Caco-2 (cell line): ENCODE results near the gene NUP210L. TPM values are rescaled to one million over a fixed set of nuclear protein-coding genes. Genes with fewer than 3 reads are reported as not detected.

Experiments used
- BruUV-seq: library from RNA; stranded (reverse); fragments of 400-500 nt; replicated peaks from 2 replicates; lab custom pipeline; 2021; lab: Mats Ljungman, UMichigan
- CTCF ChIA-PET: fragments of 300-600 bp; sonication (Branson Sonifier 250); formaldehyde crosslinking; loops from one replicate; lab custom pipeline; 2022; ENCODE audit warnings: antibody characterized with exemption; lab: Charles Lee
- POLR2A ChIA-PET: fragments of 300-600 bp; sonication (Branson Sonifier 250); formaldehyde crosslinking; loops from one replicate; lab custom pipeline; 2022; ENCODE audit warnings: antibody characterized with exemption; lab: Charles Lee
- DNase-seq, 2 experiments: peaks; one replicate each; pipeline versions ENCODE4 v3.0.0 to v3.0.0-alpha.2; 2020 to 2022
- H3K27me3 ChIP-seq: replicated peaks from 2 replicates; pipeline ENCODE4 v1.6.0; 2011; ENCODE audit warnings: low read length; ENCODE audit not compliant: control insufficient read depth, insufficient read depth
- H3K36me3 ChIP-seq: 2 replicates; pipeline ENCODE4 v1.5.1; 2011; ENCODE audit warnings: low read length; ENCODE audit not compliant: control insufficient read depth, insufficient read depth
- H3K4me1 ChIP-seq: fragments of 250-450 bp; sonication (Bioruptor Pico); 2 replicates; pipeline ENCODE4 v1.5.1; 2020; ENCODE audit warnings: mild to moderate bottlenecking
- H3K4me3 ChIP-seq: 2 replicates; pipeline ENCODE4 v1.5.1; 2011; ENCODE audit warnings: low read depth, mild to moderate bottlenecking, control low read depth, low read length
- H3K9me3 ChIP-seq: fragments of 250-450 bp; sonication (Bioruptor Pico); 2 replicates; pipeline ENCODE4 v1.5.1; 2020; ENCODE audit warnings: mild to moderate bottlenecking, moderate library complexity
- H3K27ac Mint-ChIP-seq: one replicate; pipeline ENCODE4 v1.8.0; 2022; ENCODE audit warnings: mixed read lengths; ENCODE audit not compliant: unreplicated experiment
- H3K27me3 Mint-ChIP-seq: one replicate; pipeline ENCODE4 v1.8.0; 2022; ENCODE audit warnings: mixed read lengths; ENCODE audit not compliant: insufficient read depth, unreplicated experiment
- H3K36me3 Mint-ChIP-seq: one replicate; pipeline ENCODE4 v1.8.0; 2022; ENCODE audit warnings: mild to moderate bottlenecking, mixed read lengths; ENCODE audit not compliant: insufficient read depth, unreplicated experiment
- H3K4me1 Mint-ChIP-seq: one replicate; pipeline ENCODE4 v1.8.0; 2022; ENCODE audit warnings: low read depth, mixed read lengths; ENCODE audit not compliant: unreplicated experiment
- H3K4me3 Mint-ChIP-seq: one replicate; pipeline ENCODE4 v1.8.0; 2022; ENCODE audit warnings: mild to moderate bottlenecking, moderate library complexity, mixed read lengths; ENCODE audit not compliant: unreplicated experiment
- H3K9me3 Mint-ChIP-seq: one replicate; pipeline ENCODE4 v1.8.0; 2022; ENCODE audit warnings: mixed read lengths; ENCODE audit not compliant: unreplicated experiment
- intact Hi-C: fragments of 100-400 bp; cut with micrococcal nuclease; formaldehyde crosslinking; loops from one replicate; pipeline ENCODE4 v1.10.0; 2022; ENCODE audit not compliant: unreplicated experiment
- total RNA-seq: library from RNA; stranded (reverse); gene quantifications from 2 replicates; pipeline ENCODE4 v1.2.3, GENCODE V29; 2022
- TF ChIP-seq, protein P1 (sequence below), 2 experiments: fragments of 200-600 bp in 1 of 2; IDR thresholded peaks; 1 replicate in 1 of 2; 2 replicates in 1 of 2; pipeline versions ENCODE4 v1.5.1 to v1.8.0; 2011 to 2022; ENCODE audit warnings: antibody characterized with exemption in 1 of 2, control low read depth in 1 of 2, inconsistent platforms in 1 of 2, low read depth in 1 of 2, low read length in 1 of 2, mild to moderate bottlenecking in 1 of 2, moderate library complexity in 1 of 2; ENCODE audit not compliant: insufficient read depth in 1 of 2, severe bottlenecking in 1 of 2, unreplicated experiment in 1 of 2

Gene NUP210L
- total RNA-seq, 1 experiment from 2014 or later: 0.07 TPM

DNA sequence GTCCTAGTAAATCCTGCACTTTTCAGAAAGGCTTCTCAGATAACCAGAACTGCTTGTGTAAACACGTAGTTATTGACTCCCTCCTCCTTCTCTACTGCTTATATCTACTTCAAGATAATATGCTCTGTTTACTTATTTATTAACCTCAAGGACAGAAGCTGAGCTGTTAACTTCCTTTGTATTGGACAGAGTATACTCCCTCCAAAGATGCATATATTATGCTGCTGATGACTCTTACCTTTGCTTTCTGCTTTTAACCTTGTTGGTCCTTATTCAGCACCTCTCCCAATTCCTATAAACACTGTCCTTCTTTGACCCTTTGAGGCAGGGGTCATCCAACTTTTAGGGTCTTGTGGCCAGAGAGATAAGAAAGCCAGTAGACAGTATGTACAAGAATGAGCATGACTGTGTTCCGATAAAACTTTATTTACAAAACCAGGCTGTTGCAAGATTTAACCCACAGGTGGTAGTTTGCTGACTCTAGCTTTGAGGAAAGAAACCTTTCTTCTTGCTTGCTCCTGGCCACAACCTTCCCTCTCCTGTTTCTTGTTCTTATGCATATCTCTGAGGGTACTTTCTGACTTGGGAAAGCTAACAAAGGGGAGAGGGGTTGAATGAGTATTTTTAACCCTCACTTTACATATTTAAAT, 32.1 kb upstream of the NUP210L start:
- ChIA-PET CTCF (interaction anchor here (0.6 to 1.3 kb wide), 5 partner anchors 13 to 219 kb away, joined by 3 to 5 read pairs (median 3); partner anchors contain the start of gene RPS27), POLR2A (interaction anchor here (0.7 to 1.0 kb wide), 2 partner anchors 33 to 148 kb away, joined by 3 to 4 read pairs; no protein-coding TSS in a partner anchor)
- 0 out of 2 replicates have a peak, but pooled peaks cover 2% of the 10 kb centered on the region for H3K36me3 ChIP-seq
- intact Hi-C loops: loop anchor here (1.0 kb wide), 5 partner anchors 12 to 148 kb away; partner anchors contain the start of genes HAX1 and UBAP2L
- Mint-ChIP-seq H3K36me3 (peaks cover 23% of the 10 kb centered on the region), H3K4me1 (peaks cover 33% of the 10 kb centered on the region), H3K27me3 (no peaks in the 10 kb centered on the region), H3K27ac (peak overlapping the region; percentile 81), H3K9me3 (no peaks in the 10 kb centered on the region), H3K4me3 (peak overlapping the region; percentile 56)
- H3K9me3 ChIP-seq: no peaks in the 10 kb centered on the region
- TF ChIP-seq, protein P1, sequence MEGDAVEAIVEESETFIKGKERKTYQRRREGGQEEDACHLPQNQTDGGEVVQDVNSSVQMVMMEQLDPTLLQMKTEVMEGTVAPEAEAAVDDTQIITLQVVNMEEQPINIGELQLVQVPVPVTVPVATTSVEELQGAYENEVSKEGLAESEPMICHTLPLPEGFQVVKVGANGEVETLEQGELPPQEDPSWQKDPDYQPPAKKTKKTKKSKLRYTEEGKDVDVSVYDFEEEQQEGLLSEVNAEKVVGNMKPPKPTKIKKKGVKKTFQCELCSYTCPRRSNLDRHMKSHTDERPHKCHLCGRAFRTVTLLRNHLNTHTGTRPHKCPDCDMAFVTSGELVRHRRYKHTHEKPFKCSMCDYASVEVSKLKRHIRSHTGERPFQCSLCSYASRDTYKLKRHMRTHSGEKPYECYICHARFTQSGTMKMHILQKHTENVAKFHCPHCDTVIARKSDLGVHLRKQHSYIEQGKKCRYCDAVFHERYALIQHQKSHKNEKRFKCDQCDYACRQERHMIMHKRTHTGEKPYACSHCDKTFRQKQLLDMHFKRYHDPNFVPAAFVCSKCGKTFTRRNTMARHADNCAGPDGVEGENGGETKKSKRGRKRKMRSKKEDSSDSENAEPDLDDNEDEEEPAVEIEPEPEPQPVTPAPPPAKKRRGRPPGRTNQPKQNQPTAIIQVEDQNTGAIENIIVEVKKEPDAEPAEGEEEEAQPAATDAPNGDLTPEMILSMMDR (IDR thresholded peaks at IDR 0.05; ENCODE audit: insufficient read depth in 1 of 2, low read depth in 1 of 2, low read length in 1 of 2, severe bottlenecking in 1 of 2, unreplicated experiment in 1 of 2): no peak
- H3K27me3 ChIP-seq: no peaks in the 10 kb centered on the region; the same call in 1 of the 2 replicates
- BruUV-seq: no TSS peak
- peak; percentile 46 to 56 for DNase-seq
- H3K4me3 ChIP-seq: no peak overlapping the region
- H3K4me1 ChIP-seq: peaks cover 30% of the 10 kb centered on the region

DNA sequence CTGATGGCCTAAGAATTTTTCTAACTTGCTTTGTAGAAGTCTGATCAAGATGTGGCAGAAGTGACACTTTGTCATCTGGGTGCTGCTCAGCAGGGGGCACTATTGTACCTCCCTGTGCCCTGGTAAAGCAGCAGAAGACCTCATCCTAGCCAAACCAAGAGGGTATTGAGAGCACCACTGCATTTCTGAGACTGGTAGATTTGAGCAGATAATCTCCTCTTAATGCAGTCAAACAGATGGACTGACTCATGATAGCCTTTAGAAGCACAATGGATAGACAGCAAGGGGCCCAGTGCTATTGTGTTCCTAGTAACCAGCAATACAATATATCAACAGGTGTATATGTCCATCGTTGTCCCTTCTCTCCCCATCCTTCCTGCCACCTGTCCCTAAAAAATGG, 31.3 kb upstream of the NUP210L start:
- peak overlapping the region; percentile 56 for H3K4me3 Mint-ChIP-seq
- no peaks in the 10 kb centered on the region for H3K27me3 Mint-ChIP-seq

More for the DNA sequence above, 31.3 kb upstream of the NUP210L start:
- Histone ChIP-seq H3K4me1 (peaks cover 34% of the 10 kb centered on the region), H3K36me3 (0 out of 2 replicates have a peak, but pooled peaks cover 2% of the 10 kb centered on the region), H3K9me3 (no peaks in the 10 kb centered on the region), H3K4me3 (no peak overlapping the region), H3K27me3 (no peaks in the 10 kb centered on the region; the same call in 1 of the 2 replicates)
- ChIA-PET CTCF (interaction anchor here (0.6 to 1.3 kb wide), 5 partner anchors 13 to 220 kb away, joined by 3 to 5 read pairs (median 3); partner anchors contain the start of gene RPS27), POLR2A (interaction anchor here (1.0 kb wide), 1 partner anchor 33 kb away, joined by 4 read pairs; no protein-coding TSS in a partner anchor)
- intact Hi-C loops: loop anchor here (1.0 kb wide), 5 partner anchors 13 to 149 kb away; partner anchors contain the start of genes HAX1 and UBAP2L
- TF ChIP-seq, protein P1 (IDR thresholded peaks at IDR 0.05; ENCODE audit: insufficient read depth in 1 of 2, low read depth in 1 of 2, low read length in 1 of 2, severe bottlenecking in 1 of 2, unreplicated experiment in 1 of 2): peak; percentile 71 to 81
- peaks cover 31% of the 10 kb centered on the region for H3K36me3 Mint-ChIP-seq
- DNase-seq: peak; percentile 73 to 78
- peaks cover 33% of the 10 kb centered on the region for H3K4me1 Mint-ChIP-seq
- peak overlapping the region; percentile 81 for H3K27ac Mint-ChIP-seq
- no peaks in the 10 kb centered on the region for H3K9me3 Mint-ChIP-seq
- BruUV-seq: no TSS peak
